ENCODE results near the gene SGPP2.

GRCh38 chr2:222598611-222599010 lies 174.3 kb downstream of the SGPP2 start:
- TF ChIP-seq, protein P1, sequence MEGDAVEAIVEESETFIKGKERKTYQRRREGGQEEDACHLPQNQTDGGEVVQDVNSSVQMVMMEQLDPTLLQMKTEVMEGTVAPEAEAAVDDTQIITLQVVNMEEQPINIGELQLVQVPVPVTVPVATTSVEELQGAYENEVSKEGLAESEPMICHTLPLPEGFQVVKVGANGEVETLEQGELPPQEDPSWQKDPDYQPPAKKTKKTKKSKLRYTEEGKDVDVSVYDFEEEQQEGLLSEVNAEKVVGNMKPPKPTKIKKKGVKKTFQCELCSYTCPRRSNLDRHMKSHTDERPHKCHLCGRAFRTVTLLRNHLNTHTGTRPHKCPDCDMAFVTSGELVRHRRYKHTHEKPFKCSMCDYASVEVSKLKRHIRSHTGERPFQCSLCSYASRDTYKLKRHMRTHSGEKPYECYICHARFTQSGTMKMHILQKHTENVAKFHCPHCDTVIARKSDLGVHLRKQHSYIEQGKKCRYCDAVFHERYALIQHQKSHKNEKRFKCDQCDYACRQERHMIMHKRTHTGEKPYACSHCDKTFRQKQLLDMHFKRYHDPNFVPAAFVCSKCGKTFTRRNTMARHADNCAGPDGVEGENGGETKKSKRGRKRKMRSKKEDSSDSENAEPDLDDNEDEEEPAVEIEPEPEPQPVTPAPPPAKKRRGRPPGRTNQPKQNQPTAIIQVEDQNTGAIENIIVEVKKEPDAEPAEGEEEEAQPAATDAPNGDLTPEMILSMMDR (IDR thresholded peaks at IDR 0.05): no peak
- TF ChIP-seq EP300 (IDR thresholded peaks at IDR 0.05) (no peak), POLR2A (IDR thresholded peaks at IDR 0.05) (no peak)

Data from ovary (tissue), 3 donors.